HG03060 (cell line): ENCODE results near the gene TRIM72.
A peak's percentile ranks its signal among the peaks of the same experiment; 100 is the strongest.
"Not testable (repeated sequence)": the region's sequence is repeated elsewhere in the genome, so short reads cannot be mapped to it uniquely, and the experiment has no call there.

Experiments used
- ATAC-seq: cut with Tn5 transposase; IDR thresholded peaks from one replicate; pipeline ENCODE4 v1.9.1; 2021; ENCODE audit warnings: low read depth, moderate number of reproducible peaks; ENCODE audit not compliant: unreplicated experiment

Gene TRIM72

DNA sequence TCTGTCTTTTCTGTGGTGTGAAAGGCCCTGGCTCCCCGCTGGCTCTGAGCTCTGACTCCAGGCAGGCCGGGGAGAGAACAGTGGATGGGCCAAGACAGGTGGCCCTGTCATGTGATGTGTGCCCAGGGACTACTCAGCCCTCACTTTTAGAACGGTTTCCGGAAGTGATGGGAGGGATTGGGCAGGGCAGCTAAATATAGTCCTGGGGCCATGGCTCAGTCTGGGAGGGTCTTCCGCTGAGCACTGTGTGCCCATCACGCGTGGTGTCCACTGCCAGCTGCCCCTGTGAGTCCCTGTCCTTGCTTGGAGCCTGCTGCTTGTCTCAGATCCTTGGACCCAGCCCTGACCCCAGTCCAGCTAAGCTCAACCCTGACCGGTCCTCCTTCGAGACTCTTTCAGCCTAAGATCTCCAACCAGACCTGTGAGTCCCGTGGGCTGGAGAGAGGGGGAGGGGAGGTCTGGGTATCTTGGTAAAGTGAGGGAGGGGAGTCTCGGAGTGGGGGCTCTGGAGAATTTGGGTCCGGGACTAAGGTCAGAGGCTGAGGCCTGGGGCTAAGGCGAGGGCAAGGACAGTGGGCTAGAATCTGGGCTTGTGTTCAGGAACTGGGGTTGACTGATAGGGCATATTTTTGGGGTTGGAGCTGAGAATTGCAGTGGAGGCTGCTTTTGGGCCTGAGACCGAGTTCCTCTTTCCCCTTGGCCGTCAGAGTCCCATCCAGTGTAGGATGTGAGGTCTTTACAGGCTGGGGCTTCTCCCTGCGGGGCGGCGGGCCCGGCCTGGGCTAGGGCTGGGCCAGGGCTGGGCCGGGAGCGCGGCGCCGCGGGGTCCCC, at the start of gene TRIM72:
TRIM72 (plus strand) TSS at position 243 of the 831 bp plus-strand sequence. CDS start 620 bp downstream, outside the sequence.
- no peak for ATAC-seq

GRCh38 chr16:31167315-31167714, 46.6 kb upstream of the TRIM72 start:
- no peak for ATAC-seq

GRCh38 chr16:31168848-31169247, 45.1 kb upstream of the TRIM72 start:
- no peak for ATAC-seq

DNA sequence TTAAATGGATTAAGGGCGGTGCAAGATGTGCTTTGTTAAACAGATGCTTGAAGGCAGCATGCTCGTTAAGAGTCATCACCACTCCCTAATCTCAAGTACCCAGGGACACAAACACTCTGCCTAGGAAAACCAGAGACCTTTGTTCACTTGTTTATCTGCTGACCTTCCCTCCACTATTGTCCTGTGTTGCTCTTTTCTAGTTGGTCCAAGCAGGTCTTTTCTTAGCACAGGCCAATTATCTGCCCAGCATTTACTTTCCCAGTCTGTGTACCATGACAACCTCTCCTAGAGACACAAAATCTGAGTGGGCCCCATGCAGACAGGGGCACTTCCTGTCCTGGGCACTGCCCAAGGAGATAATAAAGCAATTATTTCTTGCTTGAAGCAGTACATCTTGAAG, 43.9 kb upstream of the TRIM72 start:
- not testable (repeated sequence) for ATAC-seq

DNA sequence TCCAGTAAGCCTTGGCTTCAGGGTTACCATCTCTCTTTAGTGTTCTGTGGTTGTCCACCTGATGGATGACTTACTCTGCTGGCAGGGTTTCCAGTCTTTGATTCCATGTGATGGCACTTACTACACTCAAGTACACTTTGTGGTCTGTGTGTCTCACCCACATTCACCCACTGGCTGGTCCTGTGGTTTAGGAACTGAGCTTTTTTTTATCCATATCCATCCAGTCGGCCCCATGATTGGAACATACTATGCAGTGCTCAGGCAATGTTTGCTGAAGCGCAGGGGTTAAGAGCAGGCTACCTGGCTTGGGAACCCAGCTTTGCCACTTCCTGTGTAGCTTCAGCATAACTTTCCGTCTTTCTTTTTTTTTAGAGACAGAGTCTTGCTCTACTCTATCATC, 36.8 kb upstream of the TRIM72 start:
- ATAC-seq = no peak

DNA sequence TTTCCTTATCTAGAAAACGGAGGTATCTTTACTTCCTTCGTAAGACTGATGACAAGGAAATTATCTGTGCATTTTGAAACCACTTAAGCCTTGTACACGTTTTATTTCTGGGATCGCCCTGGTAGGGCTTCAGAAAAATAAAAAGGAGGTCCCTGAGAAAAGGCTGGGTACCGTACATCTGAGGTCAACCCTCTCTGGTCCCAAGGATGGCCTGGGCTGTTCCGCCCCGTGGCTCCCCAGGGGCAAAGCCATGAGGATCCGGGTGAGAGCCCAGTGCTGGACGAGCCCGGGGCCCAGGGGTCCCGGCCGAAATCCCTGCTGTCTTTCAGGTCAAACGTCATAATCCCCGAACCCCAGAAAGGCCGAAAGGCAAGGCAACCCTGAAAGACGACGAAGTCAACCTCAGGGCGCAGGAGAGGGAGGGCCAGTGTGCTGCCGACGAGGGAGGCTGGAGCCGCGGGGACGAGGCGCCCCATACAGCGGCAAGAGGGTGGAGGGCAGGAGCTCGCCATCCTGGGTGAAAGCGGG, 34.6 kb upstream of the TRIM72 start:
- ATAC-seq = no peak

- ATAC-seq = peak; percentile 57
Measured at GRCh38 chr16:31179747-31180459, 34.0 kb upstream of the TRIM72 start, which contains the start of gene FUS. TSS of gene FUS (plus strand) at chr16:31180139. CDS start at chr16:31180215, 76 bp downstream.

DNA sequence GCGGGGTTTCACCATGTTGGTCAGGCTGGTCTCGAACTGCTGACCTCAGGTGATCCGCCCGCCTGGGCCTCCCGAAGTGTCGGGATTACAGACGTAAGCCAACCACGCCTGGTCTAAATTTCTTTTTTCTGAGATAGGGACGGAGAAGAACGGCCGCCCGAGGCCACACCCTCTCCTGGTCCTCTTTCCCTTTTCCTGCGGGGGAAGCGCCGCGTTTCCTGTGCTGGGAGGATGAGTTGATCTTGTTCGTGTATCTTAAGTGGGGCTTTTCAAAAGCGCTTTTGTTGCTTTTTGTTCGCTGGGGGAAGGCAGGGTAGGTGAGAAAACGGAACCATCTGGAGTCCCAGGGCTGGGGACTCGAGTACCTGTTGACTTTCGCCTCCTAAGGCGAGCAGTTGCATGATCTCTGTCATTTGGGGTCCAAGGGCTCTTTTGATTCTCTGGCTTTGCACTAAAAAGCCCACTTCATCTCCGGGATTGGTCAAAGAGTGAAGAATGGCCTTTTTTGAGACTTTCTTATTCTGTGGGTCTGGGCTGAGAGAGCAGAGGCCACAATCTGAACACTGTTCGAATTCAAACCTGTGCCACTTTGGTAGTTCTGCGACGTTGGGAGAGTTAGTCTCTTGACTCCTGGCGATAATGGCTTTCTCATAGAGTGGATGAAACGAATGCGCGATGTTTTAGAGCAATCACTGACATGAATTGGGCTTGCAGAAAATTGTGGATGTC, 32.7 kb upstream of the TRIM72 start:
- ATAC-seq = no peak

DNA sequence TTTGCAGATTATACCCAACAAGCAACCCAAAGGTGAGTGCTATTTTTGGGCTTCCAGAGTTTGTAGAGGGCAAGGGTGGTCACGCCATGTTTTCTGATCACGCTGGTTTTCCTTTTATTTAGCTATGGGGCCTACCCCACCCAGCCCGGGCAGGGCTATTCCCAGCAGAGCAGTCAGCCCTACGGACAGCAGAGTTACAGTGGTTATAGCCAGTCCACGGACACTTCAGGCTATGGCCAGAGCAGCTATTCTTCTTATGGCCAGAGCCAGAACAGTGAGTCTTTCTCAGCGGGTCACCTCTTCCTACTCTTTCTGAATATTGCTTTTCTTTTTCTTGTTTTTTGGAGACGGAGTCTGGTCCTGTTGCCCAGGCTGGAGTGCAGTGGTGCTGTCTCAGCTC, 31.5 kb upstream of the TRIM72 start:
- no peak for ATAC-seq

- no peak for ATAC-seq
Measured at GRCh38 chr16:31183432-31184428, 30.2 kb upstream of the TRIM72 start.

GRCh38 chr16:31184888-31185287, 29.0 kb upstream of the TRIM72 start:
- no peak for ATAC-seq

DNA sequence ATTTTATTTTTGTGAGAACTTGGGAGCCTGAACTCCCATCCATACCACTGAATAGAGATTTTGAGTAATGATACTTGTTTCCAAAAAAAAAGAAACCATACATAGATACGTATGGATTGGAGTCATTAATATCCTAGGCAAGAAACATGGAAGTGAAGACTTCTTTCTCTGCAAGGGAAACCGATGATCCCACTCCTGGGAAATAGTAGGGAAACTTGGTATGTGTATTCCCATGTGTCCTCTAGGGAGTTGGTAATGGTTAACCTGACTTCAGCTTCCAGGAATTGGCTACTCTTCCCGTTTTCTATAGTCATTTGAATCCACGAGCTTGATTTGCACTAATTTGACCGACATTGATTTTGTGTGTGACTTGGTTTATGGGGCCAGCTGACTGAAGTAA, 28.6 kb upstream of the TRIM72 start:
- ATAC-seq = no peak

- no peak for ATAC-seq
Measured at GRCh38 chr16:31186176-31186575, 27.7 kb upstream of the TRIM72 start.

DNA sequence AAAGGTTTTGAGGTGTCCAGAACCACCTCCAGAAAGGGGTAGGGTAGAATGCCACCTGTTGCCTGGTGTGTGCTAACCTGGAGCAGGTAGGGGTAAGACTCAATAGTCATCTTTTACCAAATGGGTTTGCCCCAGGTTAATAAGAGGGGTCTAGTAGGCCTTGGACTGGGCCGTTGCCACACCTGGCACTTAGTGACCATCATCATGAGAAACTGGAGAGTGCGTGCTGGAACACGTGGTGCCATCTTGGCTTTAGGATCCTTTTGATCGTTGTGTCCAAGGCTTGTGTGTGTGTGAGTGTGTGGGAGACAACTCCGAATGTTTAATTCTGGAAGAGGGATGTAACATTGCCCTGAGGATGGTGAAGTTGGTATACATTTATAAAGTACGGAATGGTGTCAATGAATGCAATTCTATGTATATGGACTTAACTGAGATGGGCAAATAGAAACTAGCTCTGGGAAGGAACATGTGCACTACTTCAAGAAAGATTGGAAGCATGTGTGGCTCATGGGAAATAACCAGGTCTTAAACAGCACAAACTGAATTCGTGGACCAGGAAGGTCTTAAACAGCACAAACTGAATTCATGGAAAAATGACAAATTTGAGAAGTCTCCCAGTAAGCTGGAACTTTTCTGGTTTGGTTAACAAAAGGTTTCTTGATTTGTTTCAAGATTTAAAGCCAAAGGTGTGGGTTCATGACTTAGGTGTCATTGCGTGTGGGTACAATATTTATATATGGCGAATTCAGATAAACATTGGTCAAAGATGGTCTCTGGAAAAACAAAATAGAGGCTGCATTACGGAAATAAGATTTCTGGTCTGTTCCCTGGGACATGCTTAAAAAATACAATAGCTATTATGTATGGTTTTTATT, 26.8 kb upstream of the TRIM72 start:
- ATAC-seq = no peak

- ATAC-seq = no peak
Measured at GRCh38 chr16:31187808-31188189, 26.1 kb upstream of the TRIM72 start.

- no peak for ATAC-seq
Measured at GRCh38 chr16:31188450-31189411, 25.2 kb upstream of the TRIM72 start.

DNA sequence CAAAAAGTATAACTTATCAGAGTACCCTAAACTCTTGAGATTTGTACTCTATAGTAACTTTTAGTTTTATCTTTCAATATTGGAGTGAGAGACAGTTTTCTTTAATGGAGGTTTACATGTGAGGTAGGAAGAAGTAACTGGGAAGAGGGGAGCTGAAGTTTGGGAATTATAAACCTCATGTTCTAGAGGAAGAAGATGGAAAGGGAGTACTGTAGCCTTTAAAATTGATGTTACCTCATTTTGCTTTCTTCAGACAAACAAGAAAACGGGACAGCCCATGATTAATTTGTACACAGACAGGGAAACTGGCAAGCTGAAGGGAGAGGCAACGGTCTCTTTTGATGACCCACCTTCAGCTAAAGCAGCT, 24.5 kb upstream of the TRIM72 start:
- no peak for ATAC-seq

GRCh38 chr16:31190061-31190460, 23.9 kb upstream of the TRIM72 start:
- ATAC-seq = no peak
